K562 treated with DMSO at 1 percent for 48 hours (cell line): ENCODE results near the gene COPB1. TPM values are rescaled to one million over a fixed set of nuclear protein-coding genes. Genes with fewer than 3 reads are reported as not detected.

Source experiments
- total RNA-seq: library from RNA; unstranded; fragments of 300-600 nt; gene quantifications from 2 replicates; pipeline ENCODE4 v1.2.3, GENCODE V29; 2022; ENCODE audit warnings: low replicate concordance; ENCODE audit errors: extremely low read depth

Gene COPB1, protein sequence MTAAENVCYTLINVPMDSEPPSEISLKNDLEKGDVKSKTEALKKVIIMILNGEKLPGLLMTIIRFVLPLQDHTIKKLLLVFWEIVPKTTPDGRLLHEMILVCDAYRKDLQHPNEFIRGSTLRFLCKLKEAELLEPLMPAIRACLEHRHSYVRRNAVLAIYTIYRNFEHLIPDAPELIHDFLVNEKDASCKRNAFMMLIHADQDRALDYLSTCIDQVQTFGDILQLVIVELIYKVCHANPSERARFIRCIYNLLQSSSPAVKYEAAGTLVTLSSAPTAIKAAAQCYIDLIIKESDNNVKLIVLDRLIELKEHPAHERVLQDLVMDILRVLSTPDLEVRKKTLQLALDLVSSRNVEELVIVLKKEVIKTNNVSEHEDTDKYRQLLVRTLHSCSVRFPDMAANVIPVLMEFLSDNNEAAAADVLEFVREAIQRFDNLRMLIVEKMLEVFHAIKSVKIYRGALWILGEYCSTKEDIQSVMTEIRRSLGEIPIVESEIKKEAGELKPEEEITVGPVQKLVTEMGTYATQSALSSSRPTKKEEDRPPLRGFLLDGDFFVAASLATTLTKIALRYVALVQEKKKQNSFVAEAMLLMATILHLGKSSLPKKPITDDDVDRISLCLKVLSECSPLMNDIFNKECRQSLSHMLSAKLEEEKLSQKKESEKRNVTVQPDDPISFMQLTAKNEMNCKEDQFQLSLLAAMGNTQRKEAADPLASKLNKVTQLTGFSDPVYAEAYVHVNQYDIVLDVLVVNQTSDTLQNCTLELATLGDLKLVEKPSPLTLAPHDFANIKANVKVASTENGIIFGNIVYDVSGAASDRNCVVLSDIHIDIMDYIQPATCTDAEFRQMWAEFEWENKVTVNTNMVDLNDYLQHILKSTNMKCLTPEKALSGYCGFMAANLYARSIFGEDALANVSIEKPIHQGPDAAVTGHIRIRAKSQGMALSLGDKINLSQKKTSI
- 109 TPM in 1 of 2 replicates, not detected in the other for total RNA-seq

GRCh38 chr11:14499560-14500180, at the start of gene COPB1:
Gene COPB1 (minus strand): TSS chr11:14499811. CDS start chr11:14498928, 883 bp downstream.

GRCh38 chr11:14519917-14520746, 20.5 kb upstream of the COPB1 start, which contains the start of gene PSMA1:
Gene PSMA1 (minus strand): TSS chr11:14520386. CDS start chr11:14520299, 87 bp downstream.

Other genes starting within 250 kb of the COPB1 start
- gene RRAS2, start 140.6 kb downstream of the COPB1 start, total RNA-seq: not detected in 2 replicates
- gene PSMA1, start 20.6 kb upstream of the COPB1 start, total RNA-seq: not detected in 2 replicates
- not detected in 2 replicates for gene PDE3B, start 144.0 kb upstream of the COPB1 start, total RNA-seq